ENCODE data around the gene ACTG1.

The ACTG1 gene

GRCh38 chr17:81474958-81475357, 37.6 kb downstream of the ACTG1 start:
- no peak for TF ChIP-seq CTCF (IDR thresholded peaks at IDR 0.05; ENCODE audit: low read depth, low read length)
- H3K4me3 ChIP-seq (replicated peaks in 1 of 2; ENCODE audit: low read depth in 2 of 2, low read length in 2 of 2) = no peak overlapping the region
- no peak for DNase-seq (ENCODE audit: low read depth in 2 of 2)

GRCh38 chr17:81473019-81473418, 39.6 kb downstream of the ACTG1 start:
- no peak for DNase-seq (ENCODE audit: low read depth in 2 of 2)
- H3K4me3 ChIP-seq (replicated peaks in 1 of 2; ENCODE audit: low read depth in 2 of 2, low read length in 2 of 2) = no peak overlapping the region
- no peak for TF ChIP-seq CTCF (IDR thresholded peaks at IDR 0.05; ENCODE audit: low read depth, low read length)

GRCh38 chr17:81471818-81472456, 40.7 kb downstream of the ACTG1 start:
- peak; percentile 25 to 60 for DNase-seq (ENCODE audit: low read depth in 2 of 2)
- TF ChIP-seq CTCF (IDR thresholded peaks at IDR 0.05; ENCODE audit: low read depth, low read length) = no peak
- no peak overlapping the region for H3K4me3 ChIP-seq (replicated peaks in 1 of 2; ENCODE audit: low read depth in 2 of 2, low read length in 2 of 2)

- DNase-seq (ENCODE audit: low read depth in 2 of 2) = peak in 1 of 2 donors; percentile 37
- TF ChIP-seq CTCF (IDR thresholded peaks at IDR 0.05; ENCODE audit: low read depth, low read length) = no peak
- H3K4me3 ChIP-seq (replicated peaks in 1 of 2; ENCODE audit: low read depth in 2 of 2, low read length in 2 of 2) = no peak overlapping the region
Observed at GRCh38 chr17:81470944-81471817, 41.4 kb downstream of the ACTG1 start.

- H3K4me3 ChIP-seq (replicated peaks in 1 of 2; ENCODE audit: low read depth in 2 of 2, low read length in 2 of 2) = no peak overlapping the region
- TF ChIP-seq CTCF (IDR thresholded peaks at IDR 0.05; ENCODE audit: low read depth, low read length) = no peak
- DNase-seq (ENCODE audit: low read depth in 2 of 2) = no peak
Observed at GRCh38 chr17:81470270-81470943, 42.2 kb downstream of the ACTG1 start.

GRCh38 chr17:81469266-81469665, 43.3 kb downstream of the ACTG1 start:
- TF ChIP-seq CTCF (IDR thresholded peaks at IDR 0.05; ENCODE audit: low read depth, low read length) = no peak
- H3K4me3 ChIP-seq (replicated peaks in 1 of 2; ENCODE audit: low read depth in 2 of 2, low read length in 2 of 2) = no peak overlapping the region
- DNase-seq (ENCODE audit: low read depth in 2 of 2) = no peak

Measured in cardiac fibroblast (primary cell).